Lower leg skin (tissue), 3 donors: Measurements from ENCODE around the gene GEMIN7.

ENCODE experiments used
- POLR2A ChIP-seq, 2 donors: fragments of 450-650 bp; IDR thresholded peaks; one replicate each; pipeline ENCODE4 v1.6.1; 2016 to 2017; ENCODE audit warnings: antibody characterized with exemption in 2 of 2, mild to moderate bottlenecking in 1 of 2, moderate library complexity in 1 of 2
- TF ChIP-seq, protein P1 (sequence below), 3 donors: fragments of 450-650 bp; IDR thresholded peaks; one replicate each; pipeline ENCODE4 v1.5.1; 2016; ENCODE audit warnings: antibody characterized with exemption in 3 of 3, mild to moderate bottlenecking in 3 of 3, moderate library complexity in 2 of 3

DNA sequence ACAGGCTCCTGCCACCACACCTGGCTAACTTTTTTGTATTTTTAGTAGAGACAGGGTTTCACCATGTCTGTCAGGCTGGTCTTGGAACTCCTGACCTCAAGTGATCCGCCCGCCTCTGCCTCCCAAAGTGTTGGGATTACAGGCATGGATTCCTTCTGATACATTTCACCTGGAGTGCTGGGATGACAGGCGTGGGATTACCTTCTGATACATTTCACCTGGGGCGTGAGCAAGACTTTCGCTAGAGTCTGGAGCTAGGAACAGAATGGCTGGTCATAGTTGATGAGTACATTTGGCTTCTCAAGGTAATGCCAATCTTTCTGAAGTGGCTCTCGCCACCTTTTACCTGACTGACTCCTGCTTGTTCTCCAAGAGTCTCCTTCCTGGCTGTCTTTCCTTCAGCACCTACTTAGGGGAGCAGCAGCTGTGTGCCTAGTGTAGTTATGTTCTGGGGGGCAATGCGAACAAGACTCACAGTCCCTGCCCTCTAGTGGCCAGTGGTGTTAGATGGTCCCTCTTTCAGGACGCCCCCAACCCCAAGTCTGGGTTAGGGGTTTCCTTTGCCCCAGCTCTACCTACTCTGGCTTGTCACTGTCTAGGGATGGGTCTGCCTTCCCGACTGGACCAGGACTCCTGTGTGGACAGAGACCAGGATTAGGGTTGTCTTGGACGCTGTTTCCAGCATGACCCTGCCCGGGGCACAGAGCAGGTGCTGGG is 33.2 kb downstream of the GEMIN7 start:
- no peak for TF ChIP-seq POLR2A (IDR thresholded peaks at IDR 0.05)
- TF ChIP-seq, protein P1, sequence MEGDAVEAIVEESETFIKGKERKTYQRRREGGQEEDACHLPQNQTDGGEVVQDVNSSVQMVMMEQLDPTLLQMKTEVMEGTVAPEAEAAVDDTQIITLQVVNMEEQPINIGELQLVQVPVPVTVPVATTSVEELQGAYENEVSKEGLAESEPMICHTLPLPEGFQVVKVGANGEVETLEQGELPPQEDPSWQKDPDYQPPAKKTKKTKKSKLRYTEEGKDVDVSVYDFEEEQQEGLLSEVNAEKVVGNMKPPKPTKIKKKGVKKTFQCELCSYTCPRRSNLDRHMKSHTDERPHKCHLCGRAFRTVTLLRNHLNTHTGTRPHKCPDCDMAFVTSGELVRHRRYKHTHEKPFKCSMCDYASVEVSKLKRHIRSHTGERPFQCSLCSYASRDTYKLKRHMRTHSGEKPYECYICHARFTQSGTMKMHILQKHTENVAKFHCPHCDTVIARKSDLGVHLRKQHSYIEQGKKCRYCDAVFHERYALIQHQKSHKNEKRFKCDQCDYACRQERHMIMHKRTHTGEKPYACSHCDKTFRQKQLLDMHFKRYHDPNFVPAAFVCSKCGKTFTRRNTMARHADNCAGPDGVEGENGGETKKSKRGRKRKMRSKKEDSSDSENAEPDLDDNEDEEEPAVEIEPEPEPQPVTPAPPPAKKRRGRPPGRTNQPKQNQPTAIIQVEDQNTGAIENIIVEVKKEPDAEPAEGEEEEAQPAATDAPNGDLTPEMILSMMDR (IDR thresholded peaks at IDR 0.05): no peak
